Measurements from ENCODE around the gene FAM13A. TPM values are rescaled to one million over a fixed set of nuclear protein-coding genes. Genes with fewer than 3 reads are reported as not detected.
A peak's percentile ranks its signal among the peaks of the same experiment; 100 is the strongest.

Gene FAM13A
- total RNA-seq: 10 to 100 TPM; 17.7 to 80.3 (median 46.2) TPM

- intact Hi-C loops (cut with DNase I; ENCODE audit: low total_unique reads): no loop called here
- TF ChIP-seq POLR2A (IDR thresholded peaks at IDR 0.05) (peak in 1 of 2 donors; percentile 25), CTCF (IDR thresholded peaks at IDR 0.05) (peak in 1 of 4 experiments; percentile 3)
Measured at GRCh38 chr4:89056953-89057398, at the start of gene FAM13A. Gene FAM13A (minus strand): TSS chr4:89057185. CDS start chr4:89056964, 221 bp downstream.

GRCh38 chr4:89105726-89106125, 48.7 kb upstream of the FAM13A start:
- intact Hi-C loops (cut with DNase I; ENCODE audit: low total_unique reads): no loop called here
- H3K27me3 ChIP-seq: no peaks in the 10 kb centered on the region
- no peak overlapping the region for H3K4me3 ChIP-seq
- no peak for TF ChIP-seq CTCF (IDR thresholded peaks at IDR 0.05)
- no peak for DNase-seq
- no peaks in the 10 kb centered on the region for H3K36me3 ChIP-seq
- no peaks in the 10 kb centered on the region for H3K9me3 ChIP-seq
- H3K27ac ChIP-seq: no peak overlapping the region
- no peaks in the 10 kb centered on the region for H3K4me1 ChIP-seq

More at GRCh38 chr4:89056953-89057398, at the start of gene FAM13A:
- Histone ChIP-seq H3K27ac (peak within 1 kb of the TSS; percentile 75 to 88), H3K36me3 (no peaks in the 10 kb centered on the region), H3K27me3 (no peaks in the 10 kb centered on the region), H3K4me1 (peaks cover 0 to 16% of the 10 kb centered on the region in 2 donors), H3K9me3 (no peaks in the 10 kb centered on the region), H3K4me3 (peak within 1 kb of the TSS; percentile 43 to 44)
- peak; percentile 80 to 92 for DNase-seq

DNA sequence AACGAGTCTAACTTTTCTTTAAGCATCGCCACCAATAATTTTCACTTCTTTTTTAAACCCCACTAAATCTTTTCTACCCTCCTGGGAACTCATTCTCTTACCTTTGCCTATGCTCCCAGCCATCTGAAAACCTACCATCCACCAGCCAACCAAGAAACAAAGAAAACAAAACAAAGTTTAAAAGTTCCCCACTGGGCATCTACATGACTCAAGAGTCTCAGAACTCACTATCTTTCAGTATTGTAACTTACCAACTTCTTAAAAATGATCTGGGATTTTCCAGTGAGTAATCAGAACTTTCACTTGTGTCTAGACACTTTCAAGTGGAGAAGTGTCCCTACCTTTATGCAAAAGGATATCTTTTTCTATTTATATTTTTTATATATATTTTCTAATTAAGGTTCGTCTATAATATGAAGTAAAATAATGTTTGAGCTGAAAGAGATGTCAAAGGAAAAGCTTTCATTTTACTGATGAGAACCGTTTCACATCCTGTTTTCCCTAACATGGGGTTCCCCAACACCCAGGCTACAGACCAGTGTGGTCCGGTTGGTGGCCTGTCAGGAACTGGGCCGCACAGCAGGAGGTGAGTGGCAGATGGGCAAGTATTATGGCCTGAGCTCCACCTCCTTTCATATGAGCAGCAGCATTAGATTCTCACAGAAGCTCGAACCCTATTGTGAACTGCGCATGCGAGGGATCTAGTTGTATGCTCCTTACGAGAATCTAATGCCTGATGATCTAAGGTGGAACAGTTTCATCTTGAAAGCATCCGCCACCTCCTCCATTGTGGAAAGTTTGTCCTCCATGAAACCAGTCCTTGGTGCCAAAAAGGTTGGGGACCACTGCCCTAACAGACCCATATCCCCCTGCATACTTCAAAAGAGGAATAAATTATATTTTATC, 44.5 kb upstream of the FAM13A start:
- Histone ChIP-seq H3K4me1 (no peaks in the 10 kb centered on the region), H3K4me3 (no peak overlapping the region), H3K36me3 (no peaks in the 10 kb centered on the region), H3K27ac (no peak overlapping the region), H3K27me3 (no peaks in the 10 kb centered on the region), H3K9me3 (no peaks in the 10 kb centered on the region)
- DNase-seq: no peak
- no peak for TF ChIP-seq POLR2A (IDR thresholded peaks at IDR 0.05)
- TF ChIP-seq CTCF (IDR thresholded peaks at IDR 0.05): no peak
- intact Hi-C loops (cut with DNase I; ENCODE audit: low total_unique reads): no loop called here

DNA sequence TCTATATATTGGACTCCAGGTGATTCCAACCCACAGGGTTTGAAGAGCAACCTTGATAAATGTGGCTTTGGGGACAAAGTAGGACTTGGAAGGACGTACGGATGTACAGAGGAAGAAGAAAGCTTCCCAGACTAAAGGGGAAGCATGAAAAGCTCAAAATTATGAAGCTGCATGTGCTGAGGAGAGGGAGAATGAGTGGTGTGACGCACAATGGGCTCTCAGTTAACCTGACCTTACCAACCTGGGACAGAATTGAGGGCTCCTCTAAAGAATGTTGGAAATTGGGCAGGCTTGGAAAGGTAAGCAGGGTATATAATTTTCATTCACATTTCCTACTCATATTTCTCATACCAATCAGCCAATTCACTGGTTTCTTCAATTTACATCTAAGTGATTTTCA, 43.9 kb upstream of the FAM13A start:
- H3K27ac ChIP-seq: no peak overlapping the region
- H3K36me3 ChIP-seq: no peaks in the 10 kb centered on the region
- no peaks in the 10 kb centered on the region for H3K9me3 ChIP-seq
- no peaks in the 10 kb centered on the region for H3K4me1 ChIP-seq
- no peak for DNase-seq
- no peaks in the 10 kb centered on the region for H3K27me3 ChIP-seq
- TF ChIP-seq POLR2A (IDR thresholded peaks at IDR 0.05): no peak
- TF ChIP-seq CTCF (IDR thresholded peaks at IDR 0.05): no peak
- intact Hi-C loops (cut with DNase I; ENCODE audit: low total_unique reads): no loop called here
- H3K4me3 ChIP-seq: no peak overlapping the region

GRCh38 chr4:89099471-89099870, 42.5 kb upstream of the FAM13A start:
- H3K9me3 ChIP-seq: no peaks in the 10 kb centered on the region
- H3K36me3 ChIP-seq: no peaks in the 10 kb centered on the region
- no peak for TF ChIP-seq POLR2A (IDR thresholded peaks at IDR 0.05)
- H3K27me3 ChIP-seq: no peaks in the 10 kb centered on the region
- no peak overlapping the region for H3K27ac ChIP-seq
- H3K4me1 ChIP-seq: no peaks in the 10 kb centered on the region
- H3K4me3 ChIP-seq: no peak overlapping the region
- DNase-seq: no peak
- intact Hi-C loops (cut with DNase I; ENCODE audit: low total_unique reads): no loop called here

Data from uterus (tissue), 4 donors.